DMS153 treated with DMSO at 0.1 percent for 48 hours (cell line): ENCODE results near the gene FKRP.
"Not testable (repeated sequence)": the region's sequence is repeated elsewhere in the genome, so short reads cannot be mapped to it uniquely, and the experiment has no call there.

Experiments
- DNase-seq: peaks from one replicate; lab custom pipeline; 2025; ENCODE audit not compliant: unreplicated experiment; lab: John Stamatoyannopoulos, UW

Gene FKRP

DNA sequence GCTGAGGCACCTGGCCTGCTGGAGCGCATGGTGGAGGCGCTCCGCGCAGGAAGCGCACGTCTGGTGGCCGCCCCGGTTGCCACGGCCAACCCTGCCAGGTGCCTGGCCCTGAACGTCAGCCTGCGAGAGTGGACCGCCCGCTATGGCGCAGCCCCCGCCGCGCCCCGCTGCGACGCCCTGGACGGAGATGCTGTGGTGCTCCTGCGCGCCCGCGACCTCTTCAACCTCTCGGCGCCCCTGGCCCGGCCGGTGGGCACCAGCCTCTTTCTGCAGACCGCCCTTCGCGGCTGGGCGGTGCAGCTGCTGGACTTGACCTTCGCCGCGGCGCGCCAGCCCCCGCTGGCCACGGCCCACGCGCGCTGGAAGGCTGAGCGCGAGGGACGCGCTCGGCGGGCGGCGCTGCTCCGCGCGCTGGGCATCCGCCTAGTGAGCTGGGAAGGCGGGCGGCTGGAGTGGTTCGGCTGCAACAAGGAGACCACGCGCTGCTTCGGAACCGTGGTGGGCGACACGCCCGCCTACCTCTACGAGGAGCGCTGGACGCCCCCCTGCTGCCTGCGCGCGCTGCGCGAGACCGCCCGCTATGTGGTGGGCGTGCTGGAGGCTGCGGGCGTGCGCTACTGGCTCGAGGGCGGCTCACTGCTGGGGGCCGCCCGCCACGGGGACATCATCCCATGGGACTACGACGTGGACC, 10.1 kb downstream of the FKRP start:
- no peak for DNase-seq

DNA sequence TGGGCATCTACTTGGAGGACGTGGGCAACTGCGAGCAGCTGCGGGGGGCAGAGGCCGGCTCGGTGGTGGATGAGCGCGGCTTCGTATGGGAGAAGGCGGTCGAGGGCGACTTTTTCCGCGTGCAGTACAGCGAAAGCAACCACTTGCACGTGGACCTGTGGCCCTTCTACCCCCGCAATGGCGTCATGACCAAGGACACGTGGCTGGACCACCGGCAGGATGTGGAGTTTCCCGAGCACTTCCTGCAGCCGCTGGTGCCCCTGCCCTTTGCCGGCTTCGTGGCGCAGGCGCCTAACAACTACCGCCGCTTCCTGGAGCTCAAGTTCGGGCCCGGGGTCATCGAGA, 10.7 kb downstream of the FKRP start:
- DNase-seq = no peak

DNA sequence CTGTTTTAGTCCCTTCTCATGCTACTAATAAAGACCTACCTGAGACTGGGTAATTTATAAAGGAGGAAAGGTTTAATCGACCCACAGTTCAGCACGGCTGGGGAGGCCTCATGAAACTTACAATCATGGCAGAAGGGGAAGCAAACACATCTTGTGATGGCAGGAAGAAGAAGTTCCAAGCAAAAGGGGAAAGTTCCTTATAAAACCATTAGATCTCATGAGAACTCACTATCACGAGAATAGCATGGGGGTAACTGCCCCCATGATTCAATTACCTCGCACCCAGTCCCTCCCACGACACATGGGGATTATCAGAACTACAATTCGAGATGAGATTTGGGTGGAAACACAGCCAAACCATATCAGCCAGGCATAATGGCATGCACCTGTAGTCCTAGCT, 13.3 kb downstream of the FKRP start:
- no peak for DNase-seq

DNA sequence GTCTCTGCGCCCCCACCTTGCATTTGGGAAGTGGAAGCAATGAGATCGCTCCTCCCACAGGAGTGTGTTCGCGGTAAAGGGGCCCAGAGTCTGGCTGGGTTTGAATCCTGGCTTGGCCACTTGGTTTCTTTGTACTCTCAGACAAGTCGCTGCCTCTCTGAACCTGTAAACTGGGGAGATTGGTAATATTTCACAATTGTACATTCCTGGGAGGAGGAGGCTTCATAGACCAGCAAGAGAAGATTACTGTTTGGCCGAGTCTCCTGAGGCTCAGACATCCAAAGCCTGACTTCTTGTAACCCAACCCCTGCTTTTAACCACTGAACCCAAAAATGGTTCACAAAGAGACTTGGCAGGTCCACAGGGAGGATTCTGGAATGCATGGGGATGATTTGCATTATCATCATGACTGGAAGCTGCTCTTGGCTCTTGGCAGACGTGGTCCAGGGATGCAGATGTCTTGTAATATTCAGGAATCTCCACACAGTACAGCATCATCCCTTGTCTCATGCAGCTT, 14.0 kb downstream of the FKRP start:
- DNase-seq = no peak

GRCh38 chr19:46760363-46760762, 14.5 kb downstream of the FKRP start:
- no peak for DNase-seq

DNA sequence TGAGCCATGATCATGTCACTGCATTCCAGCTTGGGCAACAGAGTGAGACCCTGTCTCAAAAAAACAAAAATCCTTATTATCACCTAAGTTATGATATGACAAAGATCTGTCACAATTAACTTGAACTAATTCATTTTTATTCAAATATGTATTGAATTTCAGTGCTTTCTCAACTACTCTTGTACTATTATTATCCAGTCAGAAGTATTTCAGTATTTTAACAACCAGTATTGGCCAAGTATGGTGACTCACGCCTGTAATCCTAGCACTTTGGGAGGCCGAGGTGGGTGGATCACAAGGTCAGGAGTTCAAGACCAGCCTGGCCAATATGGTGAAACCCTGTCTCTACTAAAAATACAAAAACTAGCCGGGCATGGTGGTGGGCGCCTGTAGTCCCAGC, 15.0 kb downstream of the FKRP start:
- not testable (repeated sequence) for DNase-seq

GRCh38 chr19:46761418-46761831, 15.6 kb downstream of the FKRP start:
- DNase-seq = no peak

GRCh38 chr19:46762245-46762890, 16.5 kb downstream of the FKRP start:
- DNase-seq = no peak

GRCh38 chr19:46764817-46765291, 19.0 kb downstream of the FKRP start:
- no peak for DNase-seq

DNA sequence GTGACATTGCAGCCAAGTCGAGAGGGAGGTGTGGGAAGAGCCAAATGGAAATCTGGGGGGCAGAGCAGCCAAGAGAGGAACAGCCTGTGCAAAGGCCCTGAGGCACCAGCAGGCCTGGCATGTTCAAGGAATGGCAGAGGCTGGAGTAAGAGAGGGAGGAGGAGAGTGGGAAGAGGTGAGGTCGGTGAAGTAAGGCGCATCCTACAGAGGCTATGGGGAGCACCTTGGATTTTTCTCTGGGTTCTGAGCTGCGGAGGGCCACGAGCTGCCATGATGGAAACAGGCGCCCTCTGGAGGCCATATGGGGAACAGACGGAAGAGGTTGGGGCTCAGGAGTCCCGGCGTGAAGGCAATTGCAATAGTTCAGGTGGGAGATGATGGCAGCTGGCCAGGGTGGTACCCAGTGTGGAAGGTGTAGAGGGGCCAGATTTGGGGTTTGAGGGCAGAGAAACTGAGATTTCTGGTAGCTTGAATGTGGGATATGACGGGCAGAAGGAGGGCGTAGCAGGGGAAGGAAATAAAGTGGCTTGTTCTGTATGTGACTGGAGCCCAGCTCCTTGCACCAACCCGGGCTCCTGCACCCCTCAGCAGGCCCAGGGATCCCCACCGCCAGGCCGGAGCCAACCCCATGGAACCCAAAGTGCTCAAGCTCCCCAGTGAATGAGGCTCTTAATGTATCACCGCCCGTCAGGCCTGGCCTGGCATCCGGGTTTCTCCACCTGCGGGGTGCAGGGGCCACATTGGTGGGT, 20.9 kb downstream of the FKRP start:
- DNase-seq = no peak

GRCh38 chr19:46768746-46769145, 22.9 kb downstream of the FKRP start:
- DNase-seq = not testable (repeated sequence)

- DNase-seq = no peak
Measured at GRCh38 chr19:46772170-46773017, 26.5 kb downstream of the FKRP start.

GRCh38 chr19:46773018-46773399, 27.2 kb downstream of the FKRP start:
- DNase-seq = no peak

DNA sequence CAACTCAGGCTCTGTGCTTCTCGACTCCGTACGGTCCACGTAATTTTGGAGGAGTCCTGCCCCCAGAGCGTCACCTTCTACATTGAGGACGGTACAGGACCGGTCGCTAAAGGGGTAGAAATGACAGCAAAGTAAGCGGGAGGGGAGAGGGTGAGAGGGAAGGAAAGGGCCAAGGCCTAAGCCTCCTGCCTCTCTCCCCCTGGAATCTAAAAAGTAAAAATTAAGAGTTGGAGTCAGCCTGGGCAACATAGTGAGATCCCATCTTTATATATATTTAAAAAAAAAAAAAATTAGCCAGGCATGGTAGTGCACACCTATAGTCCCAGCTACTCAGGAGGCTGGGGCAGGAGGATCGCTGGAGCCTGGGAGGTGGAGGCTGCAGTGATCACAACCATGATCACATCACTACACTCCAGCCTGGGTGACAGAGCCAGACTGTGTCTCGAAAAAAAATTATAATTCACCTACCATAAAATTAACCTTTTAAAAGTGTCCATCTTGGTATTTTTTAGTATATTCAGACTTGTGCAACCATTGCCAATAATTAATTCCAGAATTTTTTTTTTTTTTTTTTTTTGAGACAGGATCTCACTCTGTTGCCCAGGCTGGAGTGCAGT, 29.9 kb downstream of the FKRP start:
- no peak for DNase-seq

DNA sequence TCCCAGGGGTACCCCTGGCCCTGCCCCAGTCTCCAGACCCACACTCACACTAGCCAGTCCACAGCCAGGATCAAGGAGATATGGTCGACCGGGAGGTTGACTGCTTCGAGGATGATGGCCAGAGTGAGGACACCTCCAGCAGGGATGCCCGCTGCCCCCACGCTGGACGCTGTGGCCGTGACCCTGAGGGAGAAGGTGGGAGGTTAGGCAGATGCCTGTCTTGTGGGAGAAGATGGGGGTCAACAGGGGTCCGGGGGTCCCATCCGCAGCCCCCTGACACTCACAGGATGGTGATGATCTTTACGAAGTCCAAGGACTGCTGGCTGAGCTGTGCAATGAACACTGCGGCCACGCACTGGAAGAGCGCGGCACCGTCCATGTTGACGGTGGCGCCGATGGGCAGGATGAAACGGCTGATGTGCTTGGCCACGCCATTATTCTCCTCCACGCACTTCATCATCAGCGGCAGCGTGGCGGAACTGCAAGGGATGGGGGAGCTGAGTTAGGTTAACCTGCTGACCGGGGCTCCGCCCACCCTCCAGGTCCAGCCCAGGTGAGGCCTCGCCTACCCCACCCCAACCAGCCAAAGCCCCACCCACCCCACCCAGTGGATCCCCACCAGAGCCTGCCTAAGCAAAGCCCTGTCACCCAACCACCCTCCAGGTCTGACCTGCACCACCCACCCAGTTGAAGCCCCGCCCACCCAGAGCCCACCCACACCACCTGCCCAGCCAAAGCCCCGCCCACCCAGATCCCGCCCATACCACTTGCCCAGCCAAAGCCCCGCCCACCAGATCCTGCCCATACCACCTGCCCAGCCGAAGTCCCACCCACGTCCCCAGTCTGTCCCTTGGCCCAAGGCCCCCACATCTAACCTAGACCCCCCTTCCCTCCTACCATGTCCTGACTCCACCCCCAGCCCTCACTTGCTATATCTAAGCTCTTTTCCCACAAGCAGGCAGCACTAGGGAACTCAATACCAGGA, 31.4 kb downstream of the FKRP start:
- DNase-seq = no peak

DNA sequence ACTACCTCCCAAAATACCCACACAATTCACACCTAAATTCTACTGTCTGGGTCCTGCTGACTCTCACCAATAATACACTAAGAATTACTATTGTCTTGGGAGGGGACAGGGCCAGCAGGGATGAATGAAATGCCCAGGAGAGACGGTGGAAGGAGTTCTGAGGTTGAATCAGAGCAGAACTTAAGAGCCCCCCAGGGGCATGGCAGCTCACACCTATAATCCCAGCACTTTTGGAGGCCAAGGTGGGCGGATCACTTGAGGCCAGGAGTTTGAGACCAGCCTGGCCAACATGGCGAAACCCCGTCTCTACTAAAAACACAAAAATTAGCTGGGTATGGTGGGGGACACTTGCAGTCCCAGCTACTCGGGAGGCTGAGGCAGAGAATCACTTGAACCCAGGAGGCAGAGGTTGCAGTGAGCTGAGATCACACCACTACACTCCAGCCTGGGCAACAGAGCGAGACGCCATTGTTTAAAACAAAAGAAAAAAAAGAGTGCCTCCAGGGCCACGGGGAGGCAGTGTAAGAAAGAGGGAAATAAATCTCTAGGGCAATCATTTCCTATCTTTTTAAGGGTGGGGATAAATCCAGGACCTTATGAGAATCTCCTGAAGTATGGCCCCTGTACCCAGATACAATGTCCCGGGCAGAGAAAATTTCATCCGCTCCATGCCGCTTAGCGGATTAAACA, 32.2 kb downstream of the FKRP start:
- not testable (repeated sequence) for DNase-seq

DNA sequence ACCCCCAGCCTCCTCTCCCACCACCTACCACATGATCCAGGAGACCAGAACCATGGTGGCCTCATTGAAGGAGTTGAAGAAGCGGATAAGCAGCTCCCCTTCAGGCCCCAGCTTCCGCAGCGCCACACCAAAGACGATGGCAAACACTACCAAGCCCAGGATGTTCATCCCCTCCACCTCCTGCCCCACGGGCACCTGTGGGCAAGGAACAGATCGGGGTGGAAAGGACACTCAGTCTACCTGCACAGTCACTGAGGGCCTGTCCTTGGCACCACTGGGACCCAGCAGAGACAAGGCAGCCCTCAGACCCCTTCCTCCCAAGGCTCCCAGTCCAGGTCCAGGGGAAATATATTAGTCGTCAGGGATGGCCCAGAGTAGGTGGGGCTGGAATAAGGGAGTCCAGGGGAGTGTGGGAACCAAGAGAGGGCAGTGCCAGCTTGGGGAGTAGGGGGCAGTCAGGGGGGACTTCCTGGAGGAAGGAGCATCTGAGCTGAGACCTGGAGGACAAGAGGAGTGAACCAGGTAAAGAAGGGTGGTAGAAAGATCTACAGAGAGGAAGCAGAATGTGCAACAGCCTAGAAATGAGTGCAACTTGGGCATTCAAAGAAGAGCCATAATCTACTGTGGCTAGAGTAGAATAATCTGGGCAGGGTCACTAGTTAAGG, 36.6 kb downstream of the FKRP start:
- DNase-seq = no peak

GRCh38 chr19:46783670-46784069, 37.8 kb downstream of the FKRP start:
- peak; percentile 54 for DNase-seq
